Sciatic nerve (tissue), 2 donors: ENCODE measurements around the gene LHX4. TPM values are rescaled to one million over a fixed set of nuclear protein-coding genes. Genes with fewer than 3 reads are reported as not detected.

Experiments used
- ATAC-seq: fragments of 200-7000 bp; cut with Tn5 transposase; one replicate; pipeline ENCODE4 v1.9.1; 2020; ENCODE audit warnings: mild to moderate bottlenecking, moderate library complexity
- DNase-seq: peaks from one replicate; pipeline ENCODE4 v3.0.0-alpha.2; 2020; ENCODE audit warnings: low spot score
- intact Hi-C: fragments of 100-400 bp; cut with DNase I; formaldehyde crosslinking; loops from one replicate; pipeline ENCODE4 v1.14.2; 2022
- total RNA-seq: library from RNA; stranded (reverse); fragmentation: NEBNext Ultra II Directional; extraction: Animal tissue kit (Norgen Biotek cat#: 25700); gene quantifications from one replicate; pipeline ENCODE4 v1.2.1, GENCODE V29; 2021
- donor health status: DM: no; HTN: no; CAD: no.
- donor health status: DM: no; HTN: no; CAD: no.

The LHX4 gene
- total RNA-seq, 1 donor from 2014 or later = not detected

DNA sequence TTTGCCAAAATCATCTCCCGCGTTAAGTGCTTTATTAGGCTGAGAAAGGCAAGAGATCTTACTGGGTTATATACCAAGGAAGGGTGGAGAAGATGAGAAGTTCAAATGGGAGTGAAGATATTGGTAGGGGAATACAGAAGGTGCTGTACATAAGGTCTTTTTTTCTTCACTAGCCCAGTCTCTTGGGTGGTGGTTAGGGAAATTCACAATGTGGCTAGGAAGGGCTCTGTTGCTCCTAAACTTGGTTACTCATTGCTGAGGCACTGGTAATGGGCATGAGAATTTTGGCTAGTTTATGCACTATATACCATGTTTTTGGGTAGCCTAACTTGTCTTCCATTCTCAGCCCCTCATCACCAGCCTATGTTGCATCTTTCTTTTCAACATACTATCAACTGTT, 50.6 kb downstream of the LHX4 start:
- DNase-seq (no peak), ATAC-seq (no peak)
- intact Hi-C loops = no loop called here

DNA sequence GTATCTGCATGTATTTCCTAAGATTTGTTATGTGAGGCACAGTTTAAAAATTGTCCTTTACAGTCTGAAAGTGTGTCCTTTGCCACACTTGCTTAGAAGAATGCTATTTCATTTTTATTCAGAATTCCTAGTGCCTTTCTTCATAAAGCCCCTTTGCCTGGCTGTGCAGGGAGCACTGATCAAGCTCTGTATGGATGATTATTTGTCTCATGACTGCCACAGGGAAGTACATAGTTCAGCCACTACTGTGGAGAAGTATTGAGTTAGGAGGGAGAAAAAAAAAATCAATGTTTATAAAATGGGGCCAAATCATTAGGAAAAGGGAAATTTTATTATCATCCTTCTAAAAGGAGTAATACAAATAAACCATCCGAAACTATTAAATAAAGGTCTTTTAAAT, 51.4 kb downstream of the LHX4 start:
- DNase-seq = no peak
- intact Hi-C loops = no loop called here
- ATAC-seq = no peak

DNA sequence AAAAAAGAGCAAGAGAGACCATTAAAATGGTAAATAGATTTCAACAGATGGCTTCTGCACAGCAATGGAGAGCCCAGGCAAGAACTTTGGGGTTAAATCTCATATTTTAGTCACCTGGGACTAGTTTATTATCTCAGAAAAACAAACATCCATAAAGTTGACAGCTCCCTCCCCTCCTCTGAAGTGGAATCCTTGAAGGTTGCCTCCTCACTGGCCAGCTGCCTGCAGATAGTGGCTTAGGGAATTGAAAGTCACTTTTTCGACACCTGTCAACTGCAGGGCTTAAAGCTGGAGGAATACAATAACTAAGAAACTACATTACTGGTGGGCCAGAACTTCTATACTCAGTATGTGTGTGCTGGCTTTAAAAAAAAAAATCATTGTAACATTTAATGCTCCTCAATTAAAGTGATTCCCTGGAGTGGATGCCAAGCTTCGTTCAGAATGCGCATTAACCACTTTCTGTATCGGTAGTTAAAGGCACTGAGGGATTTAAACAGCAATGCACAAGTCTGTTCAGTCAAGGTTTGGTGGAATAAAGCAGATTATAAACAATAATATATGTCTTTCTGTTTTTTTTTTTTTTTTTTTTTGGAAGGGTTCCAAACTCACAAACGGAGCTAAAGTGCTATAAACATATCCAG, 52.5 kb downstream of the LHX4 start:
- no peak for DNase-seq
- ATAC-seq = no peak
- intact Hi-C loops = no loop called here

DNA sequence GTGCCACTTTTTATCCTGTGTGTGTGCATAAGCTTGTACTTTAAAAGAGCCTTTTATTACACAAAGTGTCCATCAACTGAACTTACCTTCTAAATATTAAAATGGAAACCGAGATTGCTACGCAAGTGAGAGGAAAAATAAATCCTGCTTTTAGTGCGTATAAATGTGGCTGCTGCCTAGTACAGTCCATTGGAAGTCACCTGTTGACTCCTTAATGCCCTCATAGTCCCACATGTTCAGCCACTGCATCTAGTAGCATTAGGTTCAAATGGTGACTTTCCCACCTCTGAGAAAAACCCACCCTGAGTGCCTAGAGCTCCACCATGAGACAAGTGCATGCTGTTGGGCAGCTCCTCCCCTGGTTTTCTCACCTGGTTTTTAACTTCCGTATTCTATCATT, 53.0 kb downstream of the LHX4 start:
- DNase-seq (no peak), ATAC-seq (no peak)
- intact Hi-C loops = no loop called here

DNA sequence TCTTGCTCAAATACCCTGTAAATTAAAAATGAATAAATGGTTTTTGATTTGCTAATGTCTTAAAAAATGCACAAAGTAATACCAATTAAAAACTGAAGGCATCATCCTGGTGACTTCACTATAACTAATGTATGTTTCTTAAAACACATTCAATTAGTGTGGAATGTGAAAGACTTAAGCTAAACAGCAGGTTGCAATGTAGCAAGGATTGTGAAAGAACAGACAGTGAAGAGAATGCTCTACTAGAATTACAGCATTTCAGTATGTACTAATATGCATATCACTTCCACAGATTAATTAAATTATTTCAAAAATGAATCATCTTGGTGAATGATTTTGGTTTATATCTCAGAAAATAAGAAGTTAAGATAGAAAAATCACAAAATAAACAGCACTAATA, 56.4 kb downstream of the LHX4 start:
- ATAC-seq = no peak
- intact Hi-C loops = no loop called here
- no peak for DNase-seq

DNA sequence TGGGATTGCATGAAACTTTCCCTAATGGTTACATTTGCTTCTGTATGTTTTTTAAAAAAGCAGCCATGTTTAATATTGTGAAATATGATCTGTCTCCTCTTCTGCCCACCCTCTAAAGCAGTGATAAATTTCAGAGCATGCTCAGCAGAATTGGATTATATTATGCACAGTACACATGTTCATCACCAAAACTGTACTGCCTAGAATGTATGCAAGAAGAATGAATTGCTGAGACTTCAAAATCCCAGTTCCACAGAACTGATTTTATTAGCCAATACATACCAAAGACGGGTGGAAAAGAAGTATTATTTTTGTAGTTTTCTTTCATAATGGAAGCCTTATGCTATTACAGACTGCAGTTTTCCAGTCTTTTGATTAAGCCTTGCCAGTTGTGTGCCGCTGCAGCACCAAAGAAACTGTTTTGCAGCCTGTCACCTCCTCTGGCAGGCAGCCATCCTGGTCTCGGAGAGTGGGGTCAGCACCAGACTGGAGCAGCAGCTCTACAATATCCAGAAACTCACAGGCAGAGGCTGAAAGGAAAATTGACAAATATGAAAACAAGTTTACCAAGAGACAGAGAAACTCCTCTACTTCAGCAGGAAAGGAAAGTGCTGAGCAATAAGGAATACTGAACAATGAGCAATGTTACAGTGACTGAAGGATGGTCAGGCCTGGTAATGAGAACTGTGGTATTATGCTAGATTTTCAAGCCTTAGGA, 58.1 kb downstream of the LHX4 start:
- ATAC-seq = peak; percentile 62
- intact Hi-C loops = no loop called here
- no peak for DNase-seq

DNA sequence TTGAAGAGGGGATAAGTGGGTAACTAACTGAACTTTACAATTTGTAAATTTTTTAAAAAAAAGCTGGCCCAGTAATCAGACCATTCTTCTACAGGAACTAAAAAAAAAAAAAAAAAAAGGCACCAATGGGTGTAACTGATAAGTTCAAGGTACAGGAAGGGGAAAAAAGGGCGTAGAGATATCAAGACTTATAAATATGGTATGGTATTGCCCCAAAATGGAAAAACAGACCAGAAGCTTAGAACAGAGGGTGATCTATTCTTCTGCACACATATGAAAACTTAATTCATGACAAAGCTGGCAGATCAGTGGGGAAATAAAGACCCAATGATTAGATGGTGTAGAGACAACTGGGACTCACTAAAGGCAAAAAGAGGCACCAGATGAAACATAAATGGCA, 58.9 kb downstream of the LHX4 start:
- no peak for ATAC-seq
- intact Hi-C loops = no loop called here

DNA sequence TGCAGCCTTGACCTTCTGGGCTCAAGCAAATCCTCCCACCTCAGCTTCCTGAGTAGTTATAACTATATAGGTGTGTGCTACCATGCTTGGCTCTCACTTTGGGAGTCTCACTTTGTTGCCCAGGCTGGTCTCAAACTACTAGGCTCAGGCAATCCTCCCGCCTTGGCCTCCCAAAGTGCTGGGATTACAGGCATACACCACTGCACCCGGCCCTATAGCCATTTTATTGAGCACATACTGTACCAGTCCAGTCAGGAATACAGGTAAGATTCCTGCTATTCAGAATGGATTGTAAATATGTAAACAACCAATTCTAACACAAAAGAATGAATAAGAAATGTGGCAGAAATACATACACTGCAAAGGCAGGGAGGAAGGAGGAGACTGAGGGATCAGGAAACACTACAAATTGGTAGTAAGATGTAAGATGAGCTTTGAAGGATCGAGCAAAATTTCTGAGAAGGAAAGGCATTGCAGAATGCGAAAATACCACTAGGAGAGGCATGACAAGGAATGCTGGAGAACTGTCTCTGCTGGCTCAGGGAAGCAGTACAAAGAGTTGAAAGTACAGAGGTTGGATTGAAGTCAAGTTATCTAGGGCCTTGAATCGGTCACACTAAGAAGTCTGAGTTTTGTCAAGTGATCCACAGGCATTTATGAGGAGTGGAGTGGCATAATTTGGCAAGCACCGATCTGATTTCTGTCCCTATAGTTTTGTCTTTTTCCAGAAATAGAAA, 60.4 kb downstream of the LHX4 start:
- no peak for ATAC-seq
- intact Hi-C loops = no loop called here
- DNase-seq = no peak

More for the DNA sequence above, 58.9 kb downstream of the LHX4 start:
- no peak for DNase-seq

DNA sequence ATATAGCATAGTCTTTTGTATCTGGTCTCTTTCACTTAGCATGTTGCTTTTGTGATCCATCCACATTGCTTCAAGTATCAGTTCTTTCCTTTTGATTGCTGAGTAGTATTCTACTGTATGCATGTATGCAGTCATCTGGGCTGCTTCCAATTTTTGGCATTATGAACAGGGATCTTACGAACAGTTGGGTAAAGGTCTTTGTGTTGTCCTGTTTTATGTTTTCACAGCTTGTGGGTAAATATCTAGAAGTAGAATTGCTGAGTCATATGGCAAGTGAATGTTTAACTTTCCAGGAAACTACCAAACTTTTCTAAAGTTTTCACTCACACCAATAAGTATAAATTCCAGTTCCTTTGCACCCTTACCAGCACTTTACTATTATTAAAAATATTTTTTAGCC, 60.9 kb downstream of the LHX4 start:
- no peak for DNase-seq
- no peak for ATAC-seq
- intact Hi-C loops = no loop called here

DNA sequence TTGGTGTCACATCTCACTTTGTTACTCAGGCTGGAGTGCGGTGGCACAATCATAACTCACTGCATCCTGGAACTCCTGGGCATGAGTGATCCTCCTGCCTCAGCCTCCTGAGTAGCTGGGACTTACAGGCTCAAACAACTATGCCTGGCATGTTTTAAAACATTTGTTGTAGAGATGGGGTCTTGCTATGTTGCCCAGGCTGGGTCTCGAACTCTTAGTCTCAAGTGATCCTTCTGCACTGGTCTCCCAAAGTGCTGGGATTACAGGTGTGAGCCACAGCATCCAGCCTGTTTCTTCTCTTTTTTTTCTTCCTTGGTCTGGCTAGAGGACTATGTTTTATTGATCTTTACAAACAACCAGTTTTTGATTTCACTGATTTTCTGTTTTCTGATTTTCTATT, 64.6 kb downstream of the LHX4 start:
- no peak for ATAC-seq
- DNase-seq = no peak
- intact Hi-C loops = no loop called here

DNA sequence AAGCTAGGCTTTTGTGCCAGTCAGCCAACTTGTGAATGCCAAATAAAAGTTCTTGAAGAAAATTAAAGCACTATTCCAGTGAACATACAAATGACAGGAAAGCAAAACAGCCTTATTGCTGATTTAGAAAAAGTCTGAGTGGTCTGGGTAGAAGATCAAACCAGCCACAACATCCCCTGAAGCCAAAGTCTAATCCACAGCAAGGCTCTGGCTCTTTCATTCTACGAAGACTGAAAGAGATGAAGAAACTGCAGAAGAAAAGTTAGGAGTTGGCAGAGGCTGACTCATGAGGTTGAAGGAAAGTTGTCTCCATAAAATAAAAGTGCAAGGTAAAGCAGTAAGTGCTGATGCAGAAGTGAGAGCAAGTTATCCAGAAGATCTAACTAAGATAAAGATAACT, 65.9 kb downstream of the LHX4 start:
- DNase-seq (no peak), ATAC-seq (no peak)
- intact Hi-C loops = no loop called here

DNA sequence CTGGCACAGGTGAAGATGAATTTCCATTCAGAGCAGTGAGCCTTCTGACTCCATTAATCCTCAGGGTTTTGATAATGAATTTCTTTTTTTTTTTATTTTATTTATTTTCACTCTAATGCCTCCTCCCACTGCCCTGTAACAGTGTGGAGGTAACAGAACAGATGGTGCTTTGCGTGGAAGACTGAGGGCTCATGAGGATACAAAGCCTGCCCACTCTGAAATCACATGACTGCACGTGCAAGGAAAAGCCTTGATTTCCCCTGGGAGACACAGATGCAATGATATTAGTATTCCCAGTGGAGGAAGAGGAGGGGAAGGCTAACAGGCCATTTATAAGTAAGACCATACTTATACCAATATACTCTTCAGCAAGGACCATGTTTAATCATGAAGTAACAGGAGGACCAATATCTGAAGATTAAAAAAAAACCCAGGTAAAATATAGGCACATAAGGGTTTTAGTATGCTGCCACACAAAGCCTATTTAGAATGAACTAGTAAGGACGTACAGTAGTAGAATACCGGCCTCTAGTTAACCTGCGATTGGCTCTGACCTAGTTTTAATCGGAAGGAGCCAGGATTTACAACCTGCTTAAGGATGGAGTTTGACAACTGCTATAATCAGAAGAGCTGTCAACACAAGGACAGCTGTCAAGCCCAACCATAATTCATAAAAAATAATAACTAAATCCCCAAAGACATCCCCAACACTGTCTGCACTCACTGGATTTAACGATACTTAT, 69.6 kb downstream of the LHX4 start:
- intact Hi-C loops = no loop called here
- DNase-seq = no peak
- ATAC-seq = no peak

DNA sequence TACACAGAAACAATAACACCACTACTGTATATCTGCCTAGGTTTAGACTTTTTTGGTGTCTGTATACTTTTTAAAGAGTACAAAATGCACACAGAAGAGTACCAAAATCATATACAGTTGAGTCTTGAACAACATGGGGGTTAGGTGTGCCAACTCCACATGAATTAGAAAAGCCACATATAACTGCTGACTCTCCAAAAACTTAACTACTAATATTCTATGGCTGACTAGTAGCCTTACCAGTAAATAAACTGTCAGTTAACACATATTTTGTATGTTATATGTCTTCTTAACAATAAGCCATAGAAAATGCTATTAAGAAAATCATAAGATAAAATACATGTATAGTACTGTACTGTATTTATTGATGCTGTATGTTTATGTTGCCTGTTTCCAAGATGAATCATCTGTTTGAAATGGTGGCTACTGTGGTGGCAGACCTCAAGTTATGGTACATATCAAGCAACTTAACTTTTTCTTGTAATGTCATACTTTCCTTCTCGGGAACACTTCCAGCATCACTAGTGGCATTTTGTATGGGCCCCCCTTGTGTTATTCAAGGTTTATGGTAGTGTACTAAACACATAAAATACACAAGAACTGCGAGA, 71.2 kb downstream of the LHX4 start:
- ATAC-seq (no peak), DNase-seq (no peak)
- intact Hi-C loops = no loop called here

DNA sequence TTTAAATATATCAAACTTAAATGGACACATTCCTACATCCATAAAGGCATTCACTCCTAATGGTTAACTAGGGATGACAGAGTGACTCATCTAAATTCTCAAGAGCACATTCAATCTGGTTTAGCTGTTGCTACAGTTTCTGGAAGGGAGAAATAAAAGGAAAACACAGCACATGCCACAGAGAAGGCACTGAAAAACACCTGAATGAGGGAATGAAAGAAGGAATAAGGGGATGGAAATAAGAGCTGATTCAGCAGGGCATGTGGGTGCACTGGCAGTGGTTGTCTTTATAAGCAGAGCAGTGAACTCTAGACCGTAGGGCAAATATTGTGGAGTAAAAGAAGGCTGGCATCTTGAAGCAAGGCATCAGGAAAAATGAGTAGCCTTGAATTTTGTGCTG, 79.3 kb downstream of the LHX4 start:
- ATAC-seq (no peak), DNase-seq (no peak)
- intact Hi-C loops = no loop called here

DNA sequence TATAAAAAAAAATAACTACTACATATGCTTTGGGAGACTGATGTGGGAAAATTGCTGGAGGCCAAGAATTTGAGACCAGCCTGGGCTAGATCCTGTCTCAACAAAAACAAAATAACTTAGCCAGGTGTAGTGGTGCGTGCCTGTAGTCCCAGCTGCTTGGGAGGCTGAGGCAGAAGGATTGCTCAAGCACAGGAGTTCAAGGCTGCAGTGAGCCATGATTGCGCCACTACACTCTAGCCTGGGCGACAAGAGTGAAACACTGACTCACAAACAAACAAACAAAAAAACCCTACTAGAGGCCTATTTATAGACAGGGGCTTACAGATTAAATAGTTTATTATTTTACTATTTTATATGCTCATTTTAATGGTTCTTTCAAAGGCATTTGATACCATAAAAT, 80.0 kb downstream of the LHX4 start:
- intact Hi-C loops = no loop called here
- DNase-seq (no peak), ATAC-seq (no peak)

DNA sequence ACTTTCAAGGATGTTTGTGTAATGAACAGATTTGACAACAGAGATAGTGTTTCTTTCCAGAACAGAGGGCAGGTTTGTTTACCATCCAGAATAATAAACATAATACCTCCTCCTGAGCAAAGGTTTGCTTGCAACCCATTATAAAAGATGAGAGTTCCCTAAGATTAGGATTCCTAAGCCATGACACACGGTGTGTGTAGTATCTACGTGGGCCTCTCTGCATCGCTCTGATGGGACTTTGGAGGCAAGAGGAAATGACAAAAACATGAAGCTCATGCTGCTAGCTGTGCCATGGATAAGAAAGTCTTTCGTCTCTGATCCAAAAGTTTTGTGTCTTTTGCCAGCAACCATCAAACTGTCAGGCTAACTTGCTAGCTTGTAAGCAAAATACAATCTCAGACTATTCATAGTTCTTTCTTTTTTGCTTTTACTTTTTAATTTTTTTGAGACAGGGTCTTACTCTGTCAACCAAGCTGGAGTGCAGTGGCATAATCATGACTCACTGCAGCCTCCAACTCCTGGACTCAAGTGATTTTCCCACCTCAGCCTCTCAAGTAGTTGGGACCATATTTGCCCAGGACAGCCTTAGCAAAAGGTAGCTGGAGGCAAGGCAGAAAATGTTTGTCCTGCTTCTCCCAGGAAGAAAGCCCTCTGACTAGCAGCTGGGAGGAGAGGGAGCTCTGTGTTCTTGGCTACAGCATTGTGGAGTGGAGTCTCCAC, 81.1 kb downstream of the LHX4 start:
- no peak for DNase-seq
- no peak for ATAC-seq
- intact Hi-C loops = no loop called here

DNA sequence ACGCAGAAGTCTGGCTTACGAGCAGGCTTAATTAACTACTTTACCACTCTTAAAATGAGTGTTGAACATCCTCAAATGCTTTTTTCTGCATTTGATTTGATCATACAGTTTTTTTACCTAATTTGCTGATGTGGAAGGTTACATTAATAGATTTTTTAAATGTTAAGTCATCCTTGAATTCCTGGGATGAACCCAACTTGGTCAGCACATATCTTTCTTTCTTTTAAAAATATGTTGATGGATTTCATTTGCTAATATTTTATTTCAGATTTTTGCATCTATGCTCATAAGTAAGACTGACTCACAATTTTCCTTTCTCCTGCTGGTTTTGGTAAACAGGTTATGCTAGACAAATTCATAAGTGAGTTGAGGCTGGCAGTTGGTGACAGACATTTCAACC, 82.9 kb downstream of the LHX4 start:
- no peak for ATAC-seq
- intact Hi-C loops = no loop called here
- no peak for DNase-seq

DNA sequence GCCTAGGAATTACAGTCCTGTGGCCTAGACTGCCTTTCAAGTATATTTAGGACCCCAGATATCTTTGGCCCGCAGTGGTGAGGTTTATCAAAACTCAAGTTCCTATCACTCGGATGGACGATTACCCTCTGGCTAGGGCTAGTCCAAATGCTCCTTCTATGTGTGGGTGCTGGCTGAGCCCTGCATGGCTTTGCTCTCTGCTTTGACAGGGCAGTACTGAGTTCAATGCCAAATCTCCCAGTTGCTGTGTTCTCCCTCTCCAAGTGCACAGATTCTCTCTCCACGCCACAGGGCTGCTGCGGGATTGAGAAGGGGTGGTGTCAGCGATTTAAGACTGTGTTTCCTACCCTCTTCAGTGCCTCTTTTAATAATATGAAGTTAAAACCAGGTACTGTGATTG, 97.0 kb downstream of the LHX4 start:
- ATAC-seq (no peak), DNase-seq (no peak)
- intact Hi-C loops = no loop called here
